NK-92 (cell line): ENCODE data around the gene CGB2.
"Not testable (repeated sequence)": the region's sequence is repeated elsewhere in the genome, so short reads cannot be mapped to it uniquely, and the experiment has no call there.

Experiments used
- DNase-seq: peaks from one replicate; lab custom pipeline; 2025; ENCODE audit not compliant: unreplicated experiment; lab: John Stamatoyannopoulos, UW

Gene CGB2

GRCh38 chr19:49009828-49010227, 21.9 kb upstream of the CGB2 start:
- DNase-seq = no peak

GRCh38 chr19:49010453-49010852, 21.2 kb upstream of the CGB2 start:
- no peak for DNase-seq

DNA sequence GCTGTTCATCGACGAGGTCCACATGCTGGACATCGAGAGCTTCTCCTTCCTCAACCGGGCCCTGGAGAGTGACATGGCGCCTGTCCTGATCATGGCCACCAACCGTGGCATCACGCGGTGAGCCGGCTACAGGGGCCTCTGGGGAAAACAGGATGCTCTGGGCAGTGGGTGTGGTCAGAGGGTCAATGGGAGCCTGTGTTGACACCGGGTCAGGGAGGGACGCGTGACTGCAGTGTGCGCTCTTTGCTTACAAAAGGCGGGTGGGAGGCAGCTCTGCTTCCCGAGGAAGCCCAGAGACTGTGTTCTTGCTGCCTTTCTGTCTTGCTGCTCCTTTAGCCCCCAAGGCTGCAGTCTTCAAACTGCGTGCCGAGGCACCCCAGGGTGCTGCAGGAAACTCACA, 20.5 kb upstream of the CGB2 start:
- DNase-seq = no peak

DNA sequence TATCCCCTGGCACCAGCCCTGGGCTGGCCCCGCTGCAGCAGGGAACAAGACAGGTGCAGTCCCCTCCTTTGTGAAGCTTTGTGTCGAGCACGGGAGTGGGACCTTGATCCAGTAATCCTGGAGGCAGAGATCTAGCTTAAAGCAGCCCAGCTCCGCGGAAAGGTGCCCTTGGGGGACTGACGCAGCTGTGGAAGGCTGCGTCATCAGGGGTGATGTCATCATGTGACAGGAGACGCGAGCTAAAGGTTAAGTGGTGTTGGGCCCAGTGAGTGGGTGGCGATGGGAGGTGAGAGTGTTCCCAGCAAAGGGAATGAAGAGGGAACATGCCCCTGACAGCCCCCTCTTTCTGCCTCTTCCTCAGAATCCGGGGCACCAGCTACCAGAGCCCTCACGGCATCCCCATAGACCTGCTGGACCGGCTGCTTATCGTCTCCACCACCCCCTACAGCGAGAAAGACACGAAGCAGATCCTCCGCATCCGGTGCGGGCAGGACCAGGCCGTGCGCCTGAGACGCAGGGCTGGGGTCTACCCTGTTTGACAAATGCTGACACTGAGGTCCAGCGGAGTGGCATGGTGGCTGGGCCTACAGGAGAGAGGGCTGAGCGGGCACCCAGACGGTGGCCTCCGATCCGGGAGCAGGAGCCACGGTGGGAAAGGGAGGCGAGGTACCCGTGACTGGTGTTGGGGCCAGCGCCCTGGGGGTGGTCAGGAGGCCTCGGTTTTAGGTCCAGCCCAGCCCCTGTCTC, 17.4 kb upstream of the CGB2 start:
- no peak for DNase-seq

DNA sequence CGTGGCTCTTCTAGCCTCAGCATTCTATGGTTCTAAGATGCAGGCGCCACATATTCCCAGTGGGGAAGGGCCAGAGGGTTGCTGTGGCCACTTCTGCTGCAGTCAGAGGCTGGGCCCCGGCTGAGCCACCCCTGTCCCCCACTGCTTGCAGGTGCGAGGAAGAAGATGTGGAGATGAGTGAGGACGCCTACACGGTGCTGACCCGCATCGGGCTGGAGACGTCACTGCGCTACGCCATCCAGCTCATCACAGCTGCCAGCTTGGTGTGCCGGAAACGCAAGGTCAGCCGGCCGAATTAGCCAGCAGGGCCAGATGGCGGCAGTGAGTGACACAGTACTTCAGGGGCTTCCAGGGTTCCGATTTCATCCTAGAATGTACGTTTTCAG, 16.8 kb upstream of the CGB2 start:
- no peak for DNase-seq

DNA sequence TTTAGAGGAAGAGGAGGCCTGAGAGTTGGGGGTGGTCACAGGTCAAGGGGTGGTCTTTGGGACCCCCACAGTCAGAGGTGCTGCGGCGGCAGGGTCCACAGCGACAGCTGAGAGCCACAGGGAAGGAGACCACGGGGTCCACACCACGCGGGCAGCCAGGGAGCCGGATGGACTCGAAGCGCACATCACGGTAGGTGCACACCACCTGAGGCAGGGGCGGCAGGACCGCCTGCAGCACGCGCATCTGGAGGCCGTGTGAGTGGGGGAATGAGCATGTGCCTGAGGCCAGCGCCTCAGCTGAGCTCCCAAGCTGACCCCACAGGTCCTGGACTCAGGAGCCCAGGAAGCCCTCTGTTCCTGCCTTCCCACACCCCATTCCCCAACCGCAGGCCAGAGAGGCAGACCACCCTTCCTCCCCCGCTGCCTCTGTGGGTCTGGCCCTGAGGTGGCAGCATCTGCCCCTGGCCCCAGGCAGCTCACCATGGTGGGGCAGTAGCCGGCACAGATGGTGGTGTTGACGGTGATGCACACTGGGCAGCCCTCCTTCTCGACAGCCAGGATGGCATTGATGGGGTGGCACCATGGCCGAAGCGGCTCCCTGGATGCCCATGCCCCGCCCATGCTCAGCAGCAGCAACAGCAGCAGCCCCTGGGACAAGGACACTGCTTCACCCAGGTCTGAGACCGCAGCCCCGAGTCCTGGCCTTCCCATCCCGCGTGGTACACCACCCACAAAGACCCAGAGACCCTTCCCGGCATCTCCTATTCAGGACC, 15.4 kb upstream of the CGB2 start:
- no peak for DNase-seq

DNA sequence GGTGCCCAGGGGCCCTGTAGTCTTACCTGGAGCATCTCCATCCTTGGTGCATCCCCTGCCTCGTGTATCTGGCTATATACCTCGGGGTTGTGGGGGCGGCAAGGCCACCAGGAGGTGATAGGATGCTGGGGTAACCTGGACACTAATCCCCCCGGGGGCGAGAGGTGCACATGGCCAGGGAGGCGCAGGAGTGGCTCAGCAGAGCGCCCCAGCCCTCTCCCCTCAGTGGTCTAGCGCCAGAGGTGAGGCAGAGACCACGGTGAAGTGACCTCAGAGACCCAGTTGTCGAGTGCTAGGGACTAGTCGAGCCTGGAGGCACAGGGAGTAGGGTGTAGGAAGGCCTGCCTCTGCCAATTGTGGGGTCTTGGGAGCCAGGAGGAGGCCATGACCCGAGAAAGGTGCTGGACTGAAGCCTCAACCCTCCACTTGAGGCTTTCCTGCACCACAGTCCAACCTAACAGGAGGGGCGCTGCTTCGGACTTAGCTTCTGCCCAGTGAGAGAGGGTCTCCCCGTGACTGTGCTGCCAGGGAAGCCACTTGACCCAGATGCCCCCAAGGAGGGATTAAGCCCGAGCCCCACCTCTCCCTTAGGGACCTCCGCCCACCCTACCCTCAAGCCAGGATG, 14.5 kb upstream of the CGB2 start, which contains the start of gene LHB:
TSS of gene LHB (minus strand) at position 51 of the 625 bp plus-strand sequence. CDS start at position 41, 10 bp downstream.
- DNase-seq = no peak

DNA sequence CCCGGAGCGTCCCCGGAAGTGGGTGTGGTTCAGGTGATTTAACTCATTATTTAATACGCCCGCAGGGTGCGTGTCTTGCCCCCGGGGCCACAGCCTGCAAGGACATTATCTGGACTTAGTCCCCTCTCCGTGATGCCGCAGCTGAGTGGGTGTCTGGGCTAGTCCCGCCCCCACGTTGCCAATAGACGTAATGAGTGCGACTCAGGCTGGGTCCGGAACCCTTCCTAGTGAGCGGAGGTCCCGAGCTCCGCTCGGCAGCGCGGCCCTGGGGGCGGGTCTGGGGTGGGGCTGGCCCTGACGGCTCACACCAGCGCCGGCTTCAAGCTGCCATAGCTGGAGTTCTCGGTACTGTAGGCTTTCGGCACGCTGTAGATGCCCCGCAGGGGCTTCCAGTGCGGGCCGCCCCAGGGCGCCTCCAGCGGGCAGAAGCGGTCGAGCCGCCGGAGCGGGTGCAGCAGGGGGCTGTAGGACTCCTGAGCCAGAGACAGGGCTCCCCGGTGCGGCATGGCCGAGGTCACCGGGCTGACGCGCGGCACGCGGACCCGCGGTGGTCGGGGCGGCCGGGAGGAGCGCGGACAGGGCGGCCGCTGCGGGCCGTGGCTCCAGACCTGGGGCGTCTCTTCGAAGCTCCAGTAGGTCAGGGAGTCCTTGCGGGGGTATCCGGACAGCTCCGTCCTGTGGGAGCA, 13.9 kb upstream of the CGB2 start:
- DNase-seq = no peak

- DNase-seq = not testable (repeated sequence)
Measured at GRCh38 chr19:49018388-49019241, 13.1 kb upstream of the CGB2 start.

DNA sequence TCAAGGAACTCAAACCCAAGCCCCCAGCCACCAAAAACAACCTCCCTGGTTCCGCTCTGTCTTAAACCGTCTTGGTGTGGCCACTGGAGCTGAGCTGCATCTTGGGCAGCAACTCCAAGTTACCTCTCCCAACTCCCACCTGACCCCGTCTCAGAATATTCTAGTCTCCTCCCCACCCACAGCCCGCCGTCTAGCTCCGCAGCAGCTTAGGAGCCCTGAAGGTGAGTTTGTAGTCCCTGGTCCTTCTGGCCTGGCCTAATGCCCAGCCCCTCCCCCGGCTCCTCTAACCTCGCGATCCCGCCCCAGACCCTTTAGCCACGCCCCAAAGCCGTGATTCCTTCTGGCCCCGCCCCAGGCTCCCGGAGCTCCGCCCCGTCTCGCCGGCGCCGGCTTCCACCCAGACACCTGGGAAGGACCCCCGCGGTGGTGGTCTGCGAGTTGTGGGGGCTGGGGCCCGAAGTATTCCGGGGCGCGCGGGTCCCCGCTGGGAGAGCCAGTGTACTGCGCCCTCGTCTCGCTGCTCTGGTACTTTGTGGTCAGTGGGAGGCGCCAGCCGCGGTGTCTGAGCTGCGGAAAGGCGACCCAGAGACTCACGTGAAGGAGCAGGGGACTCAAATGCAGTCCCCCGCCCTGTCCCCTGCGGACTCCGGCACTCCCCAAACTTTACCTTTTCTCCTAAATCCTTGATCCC, 12.3 kb upstream of the CGB2 start:
- DNase-seq = no peak

GRCh38 chr19:49020342-49020741, 11.3 kb upstream of the CGB2 start:
- DNase-seq = no peak

DNA sequence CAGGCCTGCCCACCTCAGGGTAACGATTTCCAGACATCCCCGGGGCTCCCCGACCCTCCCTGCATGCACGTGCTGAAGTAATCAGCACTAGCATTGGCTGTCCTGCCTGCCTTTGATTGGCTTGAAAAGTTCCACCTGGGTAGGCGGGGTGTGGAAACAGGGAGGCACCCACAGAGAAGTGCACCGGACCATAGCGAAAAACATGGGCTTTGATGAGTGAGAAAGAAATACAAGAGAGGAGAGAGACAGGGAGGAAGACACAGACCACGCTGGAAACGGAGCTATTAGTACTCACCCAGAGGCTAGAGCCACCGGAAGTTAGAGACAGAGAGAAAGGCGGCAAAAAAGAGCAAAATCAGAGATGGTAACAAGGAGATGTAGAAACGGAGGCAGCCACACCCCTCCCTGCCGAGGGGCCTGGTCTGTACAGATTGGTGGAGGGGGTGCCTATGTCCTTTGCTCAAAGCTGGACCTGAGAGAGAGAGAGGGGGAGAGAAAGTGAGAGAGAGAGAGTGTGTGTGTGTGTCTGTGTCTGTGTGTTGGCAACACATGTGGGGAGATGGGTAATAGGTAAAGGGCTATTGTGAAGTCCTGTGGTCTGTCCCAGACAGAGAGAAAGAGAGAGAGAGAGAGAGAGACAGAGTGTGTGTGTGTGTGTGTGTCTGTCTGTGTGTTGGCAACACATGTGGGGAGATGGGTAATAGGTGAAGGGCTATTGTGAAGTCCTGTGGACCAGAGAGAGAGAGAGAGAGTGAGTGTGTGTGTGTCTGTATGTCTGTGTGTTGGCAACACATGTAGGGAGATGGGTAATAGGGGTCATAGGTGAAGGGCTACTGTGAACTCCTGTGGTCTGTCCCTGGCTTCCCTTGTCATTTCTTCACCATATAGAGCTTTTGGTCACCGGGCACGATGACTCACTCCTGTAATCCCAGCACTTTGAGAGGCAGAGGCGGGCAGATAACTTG, 10.5 kb upstream of the CGB2 start:
- no peak for DNase-seq

GRCh38 chr19:49022116-49022515, 9.6 kb upstream of the CGB2 start:
- no peak for DNase-seq

DNA sequence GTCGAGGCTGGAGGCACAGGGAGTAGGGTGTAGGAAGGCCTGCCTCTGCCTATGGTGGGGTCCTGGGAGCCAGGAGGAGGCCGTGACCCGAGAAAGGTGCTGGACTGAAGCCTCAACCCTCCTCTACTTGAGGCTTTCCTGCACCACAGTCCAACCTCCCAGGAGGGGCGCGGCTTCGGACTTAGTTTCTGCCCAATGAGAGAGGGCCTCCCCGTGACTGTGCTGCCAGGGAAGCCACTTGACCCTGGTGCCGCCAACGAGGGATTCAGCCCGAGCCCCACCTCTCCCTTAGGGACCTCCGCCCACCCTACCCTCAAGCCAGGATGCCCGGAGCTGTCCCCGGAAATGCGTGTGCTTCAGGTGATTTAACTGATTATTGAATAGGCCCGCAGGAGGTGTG, 7.5 kb upstream of the CGB2 start, which contains the start of gene CGB3:
TSS of gene CGB3 (minus strand) at position 101 of the 400 bp plus-strand sequence. CDS start 362 bp downstream, outside the sequence.
- DNase-seq = not testable (repeated sequence)

GRCh38 chr19:49025088-49025487, 6.6 kb upstream of the CGB2 start:
- not testable (repeated sequence) for DNase-seq

GRCh38 chr19:49025599-49025998, 6.1 kb upstream of the CGB2 start:
- DNase-seq = not testable (repeated sequence)

- DNase-seq = not testable (repeated sequence)
Measured at GRCh38 chr19:49028686-49029085, 3.0 kb upstream of the CGB2 start.

GRCh38 chr19:49029749-49030148, 1.9 kb upstream of the CGB2 start:
- DNase-seq = not testable (repeated sequence)
